HCT116 (cell line): Measurements from ENCODE around the gene PDE1C.

Experiments
- CBX3 ChIP-seq: IDR thresholded peaks from 2 replicates; pipeline ENCODE4 v1.6.1; 2012; ENCODE audit warnings: low read depth
- CTCF ChIP-seq, 3 experiments: fragments of 200-600 bp in 1 of 3; sonication (generic) in 1 of 3; IDR thresholded peaks in 2 of 3; conservative IDR thresholded peaks in 1 of 3; 2 replicates each; pipeline ENCODE4 v1.5.1; 2012 to 2017; ENCODE audit warnings: low read depth in 2 of 3, low read length in 2 of 3, antibody characterized with exemption in 1 of 3, borderline replicate concordance in 1 of 3, control low read depth in 1 of 3, mild to moderate bottlenecking in 1 of 3, mixed read lengths in 1 of 3, mixed run types in 1 of 3, moderate library complexity in 1 of 3; ENCODE audit not compliant: insufficient read depth in 1 of 3
- EGR1 ChIP-seq: IDR thresholded peaks from 2 replicates; pipeline ENCODE4 v1.6.1; 2012; ENCODE audit warnings: low read depth
- ELF1 ChIP-seq: IDR thresholded peaks from 2 replicates; pipeline ENCODE4 v1.6.1; 2012; ENCODE audit warnings: low read depth, borderline replicate concordance
- EZH2 ChIP-seq: fragments of 200-600 bp; sonication (generic); IDR thresholded peaks from 2 replicates; pipeline ENCODE4 v1.6.1; 2017; ENCODE audit warnings: antibody characterized with exemption, mixed run types
- MAX ChIP-seq: IDR thresholded peaks from 2 replicates; pipeline ENCODE4 v1.6.1; 2012
- POLR2AphosphoS5 ChIP-seq: IDR thresholded peaks from 2 replicates; pipeline ENCODE4 v1.6.1; 2011; ENCODE audit warnings: mild to moderate bottlenecking, low read depth, low read length, moderate library complexity
- REST ChIP-seq: IDR thresholded peaks from 2 replicates; pipeline ENCODE4 v1.6.1; 2012; ENCODE audit warnings: low read depth
- SIN3A ChIP-seq: IDR thresholded peaks from 2 replicates; pipeline ENCODE4 v1.6.1; 2012; ENCODE audit warnings: low read depth
- TCF7L2 ChIP-seq: IDR thresholded peaks from 2 replicates; pipeline ENCODE4 v1.7.0; 2011; ENCODE audit warnings: borderline replicate concordance, inconsistent platforms; ENCODE audit not compliant: insufficient read depth, insufficient read length; ENCODE audit errors: extremely low read depth
- ZBTB33 ChIP-seq: IDR thresholded peaks from 2 replicates; pipeline ENCODE4 v1.6.1; 2011; ENCODE audit warnings: mild to moderate bottlenecking, low read length, moderate library complexity; ENCODE audit not compliant: insufficient replicate concordance; ENCODE audit errors: extremely low read depth
- ZNF274 ChIP-seq: fragments of 200-500 bp; sonication (Bioruptor generic); IDR thresholded peaks from 2 replicates; pipeline ENCODE4 v1.6.1; 2014; ENCODE audit warnings: mild to moderate bottlenecking, low read depth, low read length, inconsistent platforms

GRCh38 chr7:32030904-32031692 lies 39.1 kb downstream of the PDE1C start:
- TF ChIP-seq EGR1, result no peak
- no peak for TF ChIP-seq ZBTB33
- no peak for TF ChIP-seq EZH2
- TF ChIP-seq SIN3A, result no peak
- no peak for TF ChIP-seq CTCF (IDR thresholded peaks at IDR 0.05 in 2 of 3, conservative IDR thresholded peaks at IDR 0.05 in 1 of 3; ENCODE audit: borderline replicate concordance in 1 of 3, insufficient read depth in 1 of 3, low read depth in 2 of 3, low read length in 2 of 3)
- no peak for TF ChIP-seq CBX3
- no peak for TF ChIP-seq ZNF274
- TF ChIP-seq POLR2AphosphoS5, result no peak
- TF ChIP-seq MAX, result no peak
- TF ChIP-seq TCF7L2, result no peak
- TF ChIP-seq REST, result no peak
- no peak for TF ChIP-seq ELF1
